Left lung (tissue), 10 donors: Measurements from ENCODE around the gene PCSK4. TPM values are rescaled to one million over a fixed set of nuclear protein-coding genes. Genes with fewer than 3 reads are reported as not detected.
"Not testable (repeated sequence)": the region's sequence is repeated elsewhere in the genome, so short reads cannot be mapped to it uniquely, and the experiment has no call there.

Experiments
- ATAC-seq: fragments of 200-7000 bp; cut with Tn5 transposase; one replicate; pipeline ENCODE4 v1.9.1; 2020; ENCODE audit warnings: moderate library complexity
- DNase-seq, 4 donors: peaks; one replicate each; pipeline ENCODE4 v3.0.0-alpha.2; 2013 to 2020
- H3K27ac ChIP-seq, 2 donors: fragments of 200-600 bp; sonication (generic) in 1 of 2; one replicate each; pipeline versions ENCODE4 v1.5.0 to v1.8.0; 2020 to 2021
- H3K27me3 ChIP-seq, 2 donors: fragments of 200-600 bp; sonication (generic) in 1 of 2; one replicate each; pipeline versions ENCODE4 v1.5.0 to v1.8.0; 2020 to 2021
- H3K36me3 ChIP-seq, 2 donors: fragments of 200-600 bp; sonication (generic) in 1 of 2; one replicate each; pipeline versions ENCODE4 v1.5.0 to v1.8.0; 2020 to 2021
- H3K4me1 ChIP-seq, 2 donors: fragments of 200-600 bp; one replicate each; pipeline ENCODE4 v1.8.0; 2021
- H3K4me3 ChIP-seq, 2 donors: fragments of 200-600 bp; sonication (generic) in 1 of 2; one replicate each; pipeline versions ENCODE4 v1.5.0 to v1.8.0; 2020 to 2021; ENCODE audit warnings: mild to moderate bottlenecking in 1 of 2
- H3K9me3 ChIP-seq, 2 donors: fragments of 200-600 bp; sonication (generic) in 1 of 2; one replicate each; pipeline versions ENCODE4 v1.5.0 to v1.8.0; 2020 to 2021
- intact Hi-C, 2 donors: fragments of 100-400 bp; cut with DNase I; formaldehyde crosslinking; loops; one replicate each; pipeline versions ENCODE4 v1.11.2 to v1.14.2; 2022
- polyA plus RNA-seq, 6 donors: library from polyadenylated mRNA; unstranded; fragments of 120-200 nt; gene quantifications; one replicate each; pipeline ENCODE4 v1.2.1, GENCODE V29; 2013; ENCODE audit not compliant: insufficient read length in 6 of 6
- total RNA-seq, 2 donors: library from RNA; stranded (reverse); fragmentation: NEBNext Ultra II Directional; extraction: Animal tissue kit (Norgen Biotek cat#: 25700); gene quantifications; one replicate each; pipeline ENCODE4 v1.2.1, GENCODE V29; 2021
- TF ChIP-seq, protein P1 (sequence below), 2 donors: fragments of 200-600 bp; sonication (generic) in 1 of 2; IDR thresholded peaks; one replicate each; pipeline versions ENCODE4 v1.5.0 to v1.8.0; 2021; ENCODE audit warnings: antibody characterized with exemption in 2 of 2
- donor health status: DM: no; HTN: yes; CAD: no.
- donor health status: DM: no; HTN: no; CAD: no.

PCSK4 gene
- total and polyA plus RNA-seq, 8 donors, result 1.9 to 6.1 (median 4.0) TPM

- no peaks in the 10 kb centered on the region for H3K27me3 ChIP-seq
- intact Hi-C loops, result no loop called here
- H3K4me3 ChIP-seq, result no peak overlapping the region
- no peaks in the 10 kb centered on the region for H3K9me3 ChIP-seq
- H3K27ac ChIP-seq, result no peak overlapping the region
- TF ChIP-seq, protein P1, sequence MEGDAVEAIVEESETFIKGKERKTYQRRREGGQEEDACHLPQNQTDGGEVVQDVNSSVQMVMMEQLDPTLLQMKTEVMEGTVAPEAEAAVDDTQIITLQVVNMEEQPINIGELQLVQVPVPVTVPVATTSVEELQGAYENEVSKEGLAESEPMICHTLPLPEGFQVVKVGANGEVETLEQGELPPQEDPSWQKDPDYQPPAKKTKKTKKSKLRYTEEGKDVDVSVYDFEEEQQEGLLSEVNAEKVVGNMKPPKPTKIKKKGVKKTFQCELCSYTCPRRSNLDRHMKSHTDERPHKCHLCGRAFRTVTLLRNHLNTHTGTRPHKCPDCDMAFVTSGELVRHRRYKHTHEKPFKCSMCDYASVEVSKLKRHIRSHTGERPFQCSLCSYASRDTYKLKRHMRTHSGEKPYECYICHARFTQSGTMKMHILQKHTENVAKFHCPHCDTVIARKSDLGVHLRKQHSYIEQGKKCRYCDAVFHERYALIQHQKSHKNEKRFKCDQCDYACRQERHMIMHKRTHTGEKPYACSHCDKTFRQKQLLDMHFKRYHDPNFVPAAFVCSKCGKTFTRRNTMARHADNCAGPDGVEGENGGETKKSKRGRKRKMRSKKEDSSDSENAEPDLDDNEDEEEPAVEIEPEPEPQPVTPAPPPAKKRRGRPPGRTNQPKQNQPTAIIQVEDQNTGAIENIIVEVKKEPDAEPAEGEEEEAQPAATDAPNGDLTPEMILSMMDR (IDR thresholded peaks at IDR 0.05), result no peak
- no peak for ATAC-seq
- H3K36me3 ChIP-seq, result peaks cover 0 to 12% of the 10 kb centered on the region in 2 donors
- H3K4me1 ChIP-seq, result peaks cover 4 to 22% of the 10 kb centered on the region in 2 donors
- DNase-seq, result peak in 1 of 4 donors; percentile 67
These were observed 8.8 kb downstream of the PCSK4 start for GRCh38 chr19:1481224-1481892.

- intact Hi-C loops, result no loop called here
- peak; percentile 98 for ATAC-seq
- peaks cover 0 to 3% of the 10 kb centered on the region in 2 donors for H3K27me3 ChIP-seq
- H3K36me3 ChIP-seq, result peaks cover 0 to 34% of the 10 kb centered on the region in 2 donors
- H3K9me3 ChIP-seq, result no peaks in the 10 kb centered on the region
- DNase-seq, result peak; percentile 86 to 99 (median 95)
- H3K27ac ChIP-seq, result peak within 1 kb of the TSS; percentile 41 to 83
- peaks cover 4 to 22% of the 10 kb centered on the region in 2 donors for H3K4me1 ChIP-seq
- TF ChIP-seq, protein P1 (IDR thresholded peaks at IDR 0.05), result no peak
- peak within 1 kb of the TSS; percentile 96 to 99 for H3K4me3 ChIP-seq
These were observed 11.0 kb downstream of the PCSK4 start, which contains the start of gene C19orf25 for GRCh38 chr19:1478934-1479707. C19orf25 (minus strand) TSS chr19:1479215; CDS start chr19:1478903, 312 bp downstream.

- H3K9me3 ChIP-seq, ATAC-seq, intact Hi-C loops, DNase-seq, H3K27ac ChIP-seq, H3K4me3 ChIP-seq: not testable (repeated sequence)
- Histone ChIP-seq H3K27me3 (peaks cover 15 to 24% of the 10 kb centered on the region in 2 donors), H3K4me1 (peaks cover 4 to 30% of the 10 kb centered on the region in 2 donors), H3K36me3 (peaks cover 0 to 36% of the 10 kb centered on the region in 2 donors)
These were observed 13.1 kb downstream of the PCSK4 start for GRCh38 chr19:1477056-1477455.

GRCh38 chr19:1475751-1476437 is 14.3 kb downstream of the PCSK4 start:
- peaks cover 10 to 41% of the 10 kb centered on the region in 2 donors for H3K4me1 ChIP-seq
- no peak overlapping the region for H3K4me3 ChIP-seq
- ATAC-seq, result no peak
- H3K9me3 ChIP-seq, result no peaks in the 10 kb centered on the region
- intact Hi-C loops, result no loop called here
- no peak for DNase-seq
- H3K27me3 ChIP-seq, result peaks cover 27 to 35% of the 10 kb centered on the region in 2 donors
- H3K36me3 ChIP-seq, result peaks cover 0 to 36% of the 10 kb centered on the region in 2 donors
- TF ChIP-seq, protein P1 (IDR thresholded peaks at IDR 0.05), result no peak
- no peak overlapping the region for H3K27ac ChIP-seq

- Histone ChIP-seq H3K9me3 (no peaks in the 10 kb centered on the region), H3K4me1 (peaks cover 21 to 52% of the 10 kb centered on the region in 2 donors), H3K27ac (no peak overlapping the region), H3K4me3 (no peak overlapping the region), H3K36me3 (peaks cover 0 to 36% of the 10 kb centered on the region in 2 donors), H3K27me3 (peaks cover 37 to 46% of the 10 kb centered on the region in 2 donors)
- intact Hi-C loops, result no loop called here
- TF ChIP-seq, protein P1 (IDR thresholded peaks at IDR 0.05), result no peak
- peak in 1 of 4 donors; percentile 67 for DNase-seq
- ATAC-seq, result no peak
These were observed 15.3 kb downstream of the PCSK4 start for GRCh38 chr19:1474765-1475351.
